Skeletal muscle satellite cell (primary cell): Measurements from ENCODE around the gene VTI1A.
"Not testable (repeated sequence)": the region's sequence is repeated elsewhere in the genome, so short reads cannot be mapped to it uniquely, and the experiment has no call there.

ENCODE experiments used
- H3K27me3 ChIP-seq: 2 replicates; pipeline ENCODE4 v1.7.0; 2013; ENCODE audit warnings: low read length; ENCODE audit not compliant: control insufficient read depth, insufficient read depth
- H3K36me3 ChIP-seq: 2 replicates; pipeline ENCODE4 v1.7.0; 2013; ENCODE audit warnings: mild to moderate bottlenecking, control low read depth, low read length; ENCODE audit not compliant: insufficient read depth
- H3K4me1 ChIP-seq: 2 replicates; pipeline ENCODE4 v1.7.0; 2013; ENCODE audit warnings: low read length; ENCODE audit not compliant: control insufficient read depth, insufficient read depth
- H3K4me2 ChIP-seq: 2 replicates; pipeline ENCODE4 v1.7.0; 2013; ENCODE audit warnings: mild to moderate bottlenecking, low read length
- H3K4me3 ChIP-seq: 2 replicates; pipeline ENCODE4 v1.7.0; 2013; ENCODE audit warnings: low read length
- H3K9ac ChIP-seq: 2 replicates; pipeline ENCODE4 v1.7.0; 2013; ENCODE audit warnings: mild to moderate bottlenecking, low read depth, low read length, moderate library complexity
- H3K9me3 ChIP-seq: replicated peaks from 2 replicates; pipeline ENCODE4 v1.7.0; 2013; ENCODE audit warnings: mild to moderate bottlenecking, control low read depth, low read length

Gene VTI1A

DNA sequence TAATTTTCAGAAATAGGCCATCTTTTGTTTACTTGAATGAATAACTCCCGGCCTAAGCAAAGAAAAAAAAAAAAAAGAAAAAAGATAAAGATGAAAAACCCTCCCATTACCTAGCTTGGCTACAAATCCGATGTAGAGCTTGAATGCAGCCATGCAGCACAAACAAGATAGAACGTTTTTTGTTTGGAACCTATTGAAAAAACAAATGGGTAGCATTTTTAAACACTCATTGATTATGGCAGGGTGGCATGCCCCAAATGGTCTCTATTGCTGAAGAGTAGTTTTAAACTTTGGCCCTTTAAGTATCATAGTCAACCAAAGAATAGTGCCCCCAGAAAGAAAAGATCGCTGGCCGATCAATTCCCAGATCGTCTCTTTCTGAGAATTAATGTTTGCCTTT is 84.4 kb downstream of the VTI1A start:
- no peak overlapping the region for H3K4me2 ChIP-seq
- H3K4me3 ChIP-seq: no peak overlapping the region
- no peaks in the 10 kb centered on the region for H3K9me3 ChIP-seq
- no peaks in the 10 kb centered on the region for H3K27me3 ChIP-seq
- no peaks in the 10 kb centered on the region for H3K36me3 ChIP-seq
- peaks cover under 1% of the 10 kb centered on the region for H3K4me1 ChIP-seq
- H3K9ac ChIP-seq: no peak overlapping the region

GRCh38 chr10:112532189-112532588 is 85.2 kb downstream of the VTI1A start:
- no peak overlapping the region for H3K9ac ChIP-seq

GRCh38 chr10:112532956-112533355 is 85.9 kb downstream of the VTI1A start:
- Histone ChIP-seq H3K27me3 (no peaks in the 10 kb centered on the region), H3K4me2 (no peak overlapping the region), H3K4me1 (no peaks in the 10 kb centered on the region), H3K4me3 (no peak overlapping the region), H3K9ac (no peak overlapping the region), H3K36me3 (no peaks in the 10 kb centered on the region), H3K9me3 (no peaks in the 10 kb centered on the region)

More at GRCh38 chr10:112532189-112532588, 85.2 kb downstream of the VTI1A start:
- H3K4me3 ChIP-seq: no peak overlapping the region
- H3K4me2 ChIP-seq: no peak overlapping the region
- H3K4me1 ChIP-seq: no peaks in the 10 kb centered on the region
- no peaks in the 10 kb centered on the region for H3K9me3 ChIP-seq
- H3K36me3 ChIP-seq: no peaks in the 10 kb centered on the region
- H3K27me3 ChIP-seq: no peaks in the 10 kb centered on the region

GRCh38 chr10:112533916-112534315 is 86.9 kb downstream of the VTI1A start:
- H3K9me3 ChIP-seq: no peaks in the 10 kb centered on the region
- H3K4me1 ChIP-seq: no peaks in the 10 kb centered on the region
- H3K9ac ChIP-seq: no peak overlapping the region
- no peak overlapping the region for H3K4me2 ChIP-seq
- H3K4me3 ChIP-seq: no peak overlapping the region
- peaks cover 6% of the 10 kb centered on the region for H3K36me3 ChIP-seq
- no peaks in the 10 kb centered on the region for H3K27me3 ChIP-seq

DNA sequence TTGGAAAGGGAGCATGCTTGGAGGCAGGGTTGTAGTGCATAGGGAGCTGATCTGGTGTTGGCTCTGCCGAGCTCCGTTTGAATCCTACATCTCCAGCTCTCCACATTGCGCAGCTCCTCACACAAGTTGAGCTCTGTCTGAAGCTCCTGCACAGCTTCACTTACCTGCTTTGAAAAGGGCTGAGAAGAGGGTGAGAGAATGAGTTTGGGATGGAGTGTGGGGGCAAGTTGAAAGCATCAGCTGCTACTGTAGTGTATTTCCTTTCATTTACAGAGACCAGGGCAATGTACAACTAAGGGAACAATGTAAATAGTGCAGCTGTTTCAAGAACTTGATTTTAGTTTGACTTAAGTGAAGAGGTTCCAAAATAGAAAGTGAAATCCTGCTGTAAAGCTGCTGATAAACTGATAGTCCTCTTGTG is 88.5 kb downstream of the VTI1A start:
- Histone ChIP-seq H3K9ac (no peak overlapping the region), H3K4me3 (no peak overlapping the region), H3K9me3 (no peaks in the 10 kb centered on the region), H3K36me3 (peaks cover 11% of the 10 kb centered on the region), H3K4me1 (no peaks in the 10 kb centered on the region), H3K27me3 (no peaks in the 10 kb centered on the region), H3K4me2 (no peak overlapping the region)

- no peaks in the 10 kb centered on the region for H3K27me3 ChIP-seq
- H3K9me3 ChIP-seq: no peaks in the 10 kb centered on the region
Observed at GRCh38 chr10:112536663-112537062, 89.6 kb downstream of the VTI1A start.

DNA sequence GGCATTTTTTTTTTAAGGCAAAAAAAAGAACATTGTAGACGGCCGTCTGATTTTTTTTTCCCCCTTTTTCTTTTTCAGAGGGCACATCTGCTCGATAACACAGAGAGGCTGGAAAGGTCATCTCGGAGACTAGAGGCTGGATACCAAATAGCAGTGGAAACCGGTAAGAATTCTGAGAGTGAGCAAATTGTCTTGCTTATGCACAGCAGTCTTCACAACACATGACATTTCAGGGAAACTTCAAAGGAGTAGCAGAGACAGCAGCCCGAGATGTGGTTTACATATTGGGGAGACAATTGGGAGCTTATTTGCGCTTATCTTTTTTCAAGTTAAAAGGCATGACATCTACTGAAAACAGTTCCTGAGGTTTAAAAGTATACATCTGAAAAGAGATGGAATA is 91.2 kb downstream of the VTI1A start:
- H3K4me2 ChIP-seq: no peak overlapping the region
- peaks cover 11% of the 10 kb centered on the region for H3K36me3 ChIP-seq
- H3K4me3 ChIP-seq: no peak overlapping the region
- H3K9me3 ChIP-seq: no peaks in the 10 kb centered on the region
- no peak overlapping the region for H3K9ac ChIP-seq
- H3K27me3 ChIP-seq: no peaks in the 10 kb centered on the region
- no peaks in the 10 kb centered on the region for H3K4me1 ChIP-seq

More at GRCh38 chr10:112536663-112537062, 89.6 kb downstream of the VTI1A start:
- Histone ChIP-seq H3K9ac (no peak overlapping the region), H3K36me3 (peaks cover 11% of the 10 kb centered on the region), H3K4me3 (no peak overlapping the region), H3K4me2 (no peak overlapping the region), H3K4me1 (no peaks in the 10 kb centered on the region)

GRCh38 chr10:112539340-112539739 is 92.3 kb downstream of the VTI1A start:
- Histone ChIP-seq H3K4me1 (no peaks in the 10 kb centered on the region), H3K9ac (no peak overlapping the region), H3K9me3 (no peaks in the 10 kb centered on the region), H3K4me2 (no peak overlapping the region), H3K36me3 (peaks cover 11% of the 10 kb centered on the region), H3K27me3 (no peaks in the 10 kb centered on the region), H3K4me3 (no peak overlapping the region)

GRCh38 chr10:112542823-112543222 is 95.8 kb downstream of the VTI1A start:
- not testable (repeated sequence) for H3K9me3 ChIP-seq, H3K4me1 ChIP-seq, H3K27me3 ChIP-seq, H3K4me2 ChIP-seq, H3K9ac ChIP-seq, H3K4me3 ChIP-seq
- peaks cover 11% of the 10 kb centered on the region for H3K36me3 ChIP-seq

GRCh38 chr10:112546474-112546873 is 99.5 kb downstream of the VTI1A start:
- Histone ChIP-seq H3K36me3 (no peaks in the 10 kb centered on the region), H3K4me1 (peaks cover 9% of the 10 kb centered on the region), H3K4me2 (no peak overlapping the region), H3K9ac (no peak overlapping the region), H3K27me3 (no peaks in the 10 kb centered on the region), H3K4me3 (no peak overlapping the region), H3K9me3 (no peaks in the 10 kb centered on the region)

DNA sequence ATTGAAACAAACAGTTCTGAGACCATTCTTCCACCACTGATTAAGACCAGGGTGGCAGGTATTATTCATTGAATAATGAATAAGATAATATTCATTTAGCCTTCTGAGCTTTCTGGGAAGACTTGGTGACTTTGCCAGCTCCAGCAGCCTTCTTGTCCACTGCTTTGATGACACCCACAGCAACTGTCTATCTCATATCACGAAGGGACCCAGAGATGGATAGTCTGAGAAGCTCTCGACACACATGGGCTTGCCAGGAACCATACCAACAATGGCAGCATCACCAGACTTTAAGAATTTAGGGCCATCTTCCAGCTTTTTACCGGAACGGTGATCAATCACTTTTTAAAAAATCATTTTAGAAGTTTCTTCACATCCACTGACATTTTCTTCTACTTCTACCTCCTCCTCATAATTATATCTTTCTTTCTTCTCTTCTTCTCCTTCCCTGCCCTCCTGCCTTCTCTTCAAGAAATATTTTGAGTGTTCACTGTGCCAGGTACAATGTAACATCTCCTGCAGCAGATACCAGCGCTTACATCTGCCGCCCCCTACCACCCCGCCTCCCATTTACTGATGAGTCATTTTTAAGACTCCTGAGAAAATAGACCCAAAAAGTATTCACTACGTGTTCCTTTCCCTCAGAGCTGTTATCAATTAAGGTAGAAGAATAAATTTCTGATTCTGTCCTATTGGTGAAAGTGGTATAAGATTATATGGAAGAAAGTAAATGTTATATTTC is 101.7 kb downstream of the VTI1A start:
- no peak overlapping the region for H3K9ac ChIP-seq
- H3K36me3 ChIP-seq: no peaks in the 10 kb centered on the region
- no peaks in the 10 kb centered on the region for H3K9me3 ChIP-seq
- no peak overlapping the region for H3K4me2 ChIP-seq
- H3K4me1 ChIP-seq: peaks cover 9% of the 10 kb centered on the region
- H3K27me3 ChIP-seq: no peaks in the 10 kb centered on the region
- H3K4me3 ChIP-seq: no peak overlapping the region

- H3K4me1 ChIP-seq: no peaks in the 10 kb centered on the region
- no peak overlapping the region for H3K4me2 ChIP-seq
- H3K27me3 ChIP-seq: no peaks in the 10 kb centered on the region
- H3K36me3 ChIP-seq: no peaks in the 10 kb centered on the region
- no peak overlapping the region for H3K9ac ChIP-seq
- H3K4me3 ChIP-seq: no peak overlapping the region
- H3K9me3 ChIP-seq: no peaks in the 10 kb centered on the region
Observed at GRCh38 chr10:112552593-112553110, 105.6 kb downstream of the VTI1A start.
